ENCODE results near the gene CCL23.
A peak's percentile ranks its signal among the peaks of the same experiment; 100 is the strongest.

CCL23 gene

DNA sequence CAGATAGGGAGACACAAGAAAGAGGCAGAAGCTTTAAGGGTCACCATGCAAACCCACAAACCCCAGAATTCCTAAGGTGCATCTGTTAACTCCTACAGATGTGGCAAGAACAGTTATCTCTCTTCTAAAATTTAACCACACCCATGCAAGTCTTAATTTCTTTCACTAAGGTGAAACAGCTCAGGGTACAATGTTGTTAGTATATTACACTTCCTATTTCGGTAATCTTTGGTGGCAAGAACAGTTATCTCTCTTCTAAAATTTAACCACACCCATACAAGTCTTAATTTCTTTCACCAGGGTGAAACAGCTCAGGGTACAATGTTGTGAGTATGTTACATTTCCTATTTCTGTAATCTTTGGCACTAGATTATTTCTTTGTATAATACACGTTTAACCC, 6.6 kb downstream of the CCL23 start:
- no peak overlapping the region for H2AFZ ChIP-seq (ENCODE audit: low read length)
- peaks cover 5% of the 10 kb centered on the region; the same call in 1 of the 2 replicates for H3K27me3 ChIP-seq (ENCODE audit: insufficient read depth, low read length)
- no peaks in the 10 kb centered on the region for H3K9me2 ChIP-seq (ENCODE audit: low read depth, low read length)
- H3K9ac ChIP-seq (ENCODE audit: low read length), result no peak overlapping the region
- H3K4me2 ChIP-seq (ENCODE audit: low read length), result no peak overlapping the region
- H3K79me2 ChIP-seq (ENCODE audit: insufficient read depth, low read length), result no peaks in the 10 kb centered on the region
- no peaks in the 10 kb centered on the region for H3K4me1 ChIP-seq (ENCODE audit: insufficient read depth, low read length, severe bottlenecking)
- H3K27ac ChIP-seq (ENCODE audit: low read depth, low read length, poor library complexity, severe bottlenecking), result no peak overlapping the region
- no peak for TF ChIP-seq EZH2 (IDR thresholded peaks at IDR 0.05; ENCODE audit: borderline replicate concordance, low read length)
- TF ChIP-seq, protein P1, sequence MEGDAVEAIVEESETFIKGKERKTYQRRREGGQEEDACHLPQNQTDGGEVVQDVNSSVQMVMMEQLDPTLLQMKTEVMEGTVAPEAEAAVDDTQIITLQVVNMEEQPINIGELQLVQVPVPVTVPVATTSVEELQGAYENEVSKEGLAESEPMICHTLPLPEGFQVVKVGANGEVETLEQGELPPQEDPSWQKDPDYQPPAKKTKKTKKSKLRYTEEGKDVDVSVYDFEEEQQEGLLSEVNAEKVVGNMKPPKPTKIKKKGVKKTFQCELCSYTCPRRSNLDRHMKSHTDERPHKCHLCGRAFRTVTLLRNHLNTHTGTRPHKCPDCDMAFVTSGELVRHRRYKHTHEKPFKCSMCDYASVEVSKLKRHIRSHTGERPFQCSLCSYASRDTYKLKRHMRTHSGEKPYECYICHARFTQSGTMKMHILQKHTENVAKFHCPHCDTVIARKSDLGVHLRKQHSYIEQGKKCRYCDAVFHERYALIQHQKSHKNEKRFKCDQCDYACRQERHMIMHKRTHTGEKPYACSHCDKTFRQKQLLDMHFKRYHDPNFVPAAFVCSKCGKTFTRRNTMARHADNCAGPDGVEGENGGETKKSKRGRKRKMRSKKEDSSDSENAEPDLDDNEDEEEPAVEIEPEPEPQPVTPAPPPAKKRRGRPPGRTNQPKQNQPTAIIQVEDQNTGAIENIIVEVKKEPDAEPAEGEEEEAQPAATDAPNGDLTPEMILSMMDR (IDR thresholded peaks at IDR 0.05; ENCODE audit: low read length), result no peak
- H4K20me1 ChIP-seq (ENCODE audit: insufficient read depth, low read length), result no peaks in the 10 kb centered on the region
- no peak overlapping the region for H3K4me3 ChIP-seq (ENCODE audit: low read depth, low read length, poor library complexity, severe bottlenecking)
- H3K36me3 ChIP-seq (ENCODE audit: insufficient read depth, low read length), result no peaks in the 10 kb centered on the region
- H3F3A ChIP-seq (ENCODE audit: insufficient read depth, low read length), result no peaks in the 10 kb centered on the region
- H3K9me3 ChIP-seq (ENCODE audit: low read length), result no peaks in the 10 kb centered on the region

DNA sequence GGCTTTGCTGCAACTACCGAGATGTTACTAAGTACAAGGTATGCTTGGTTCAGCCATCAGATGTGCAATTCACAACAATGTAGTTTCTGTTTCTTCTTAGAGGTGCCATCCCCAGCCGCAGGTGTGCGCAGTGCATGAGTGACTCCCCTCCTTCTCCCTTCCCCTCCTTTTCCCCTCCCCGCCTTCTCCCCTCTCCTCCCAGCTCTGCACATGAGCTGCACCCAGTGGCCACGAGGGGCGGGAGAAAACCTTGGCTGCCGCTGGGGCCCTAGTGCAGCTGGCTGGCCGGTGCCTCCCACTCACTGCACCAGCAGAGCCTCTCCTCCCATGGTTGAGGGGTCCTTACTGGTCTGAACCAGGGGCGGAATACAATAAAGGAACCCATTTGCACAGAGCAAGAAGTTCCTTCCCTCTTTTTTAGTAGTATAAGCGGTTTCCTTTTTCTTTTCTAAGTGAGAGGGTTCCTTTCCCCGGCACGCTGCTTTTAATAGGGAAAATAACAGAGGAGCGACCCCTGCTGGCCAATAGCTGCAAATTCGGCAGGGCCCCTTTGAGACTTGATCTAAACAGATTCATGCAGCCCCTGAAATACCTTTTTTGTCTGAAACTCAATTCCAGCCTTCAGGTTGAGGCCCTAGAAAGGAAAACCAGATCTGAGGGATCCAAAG, 8.6 kb downstream of the CCL23 start:
- Histone ChIP-seq H3K27me3 (ENCODE audit: insufficient read depth, low read length) (peaks cover 5% of the 10 kb centered on the region; the same call in 1 of the 2 replicates), H3K4me3 (ENCODE audit: low read depth, low read length, poor library complexity, severe bottlenecking) (no peak overlapping the region), H3F3A (ENCODE audit: insufficient read depth, low read length) (no peaks in the 10 kb centered on the region), H3K36me3 (ENCODE audit: insufficient read depth, low read length) (no peaks in the 10 kb centered on the region), H3K9ac (ENCODE audit: low read length) (no peak overlapping the region), H3K4me2 (ENCODE audit: low read length) (no peak overlapping the region), H2AFZ (ENCODE audit: low read length) (no peak overlapping the region), H4K20me1 (ENCODE audit: insufficient read depth, low read length) (no peaks in the 10 kb centered on the region), H3K79me2 (ENCODE audit: insufficient read depth, low read length) (no peaks in the 10 kb centered on the region), H3K9me2 (ENCODE audit: low read depth, low read length) (no peaks in the 10 kb centered on the region), H3K9me3 (ENCODE audit: low read length) (no peaks in the 10 kb centered on the region), H3K27ac (ENCODE audit: low read depth, low read length, poor library complexity, severe bottlenecking) (no peak overlapping the region), H3K4me1 (ENCODE audit: insufficient read depth, low read length, severe bottlenecking) (no peaks in the 10 kb centered on the region)
- TF ChIP-seq, protein P1 (IDR thresholded peaks at IDR 0.05; ENCODE audit: low read length), result peak; percentile 65
- no peak for TF ChIP-seq EZH2 (IDR thresholded peaks at IDR 0.05; ENCODE audit: borderline replicate concordance, low read length)

DNA sequence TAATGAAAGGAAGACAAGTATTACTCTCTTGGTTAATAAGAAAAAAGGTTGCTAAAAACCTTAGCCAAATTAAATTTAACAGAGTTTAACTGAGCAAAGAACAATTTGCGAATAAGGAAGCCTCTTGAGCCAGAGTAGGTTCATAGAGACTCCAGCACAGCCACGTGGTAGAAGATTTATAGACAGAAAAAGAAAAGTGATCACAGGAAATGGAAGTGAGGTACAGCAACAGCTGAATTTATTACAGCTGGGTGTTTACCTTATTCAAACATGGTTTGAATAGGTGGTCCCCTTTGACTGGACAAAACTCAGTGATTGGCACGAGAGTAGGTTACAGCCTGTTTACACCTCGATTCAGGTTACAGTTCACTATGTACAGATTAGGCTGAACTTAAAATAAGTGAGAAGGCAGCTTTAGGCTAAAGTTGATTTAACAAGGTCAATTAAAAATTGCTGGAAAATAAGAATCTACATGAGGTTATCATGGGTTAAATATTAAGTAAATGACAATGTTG, 13.1 kb downstream of the CCL23 start:
- 0 out of 2 replicates have a peak, but pooled peaks cover 5% of the 10 kb centered on the region for H3K27me3 ChIP-seq (ENCODE audit: insufficient read depth, low read length)
- TF ChIP-seq, protein P1 (IDR thresholded peaks at IDR 0.05; ENCODE audit: low read length), result no peak
- TF ChIP-seq EZH2 (IDR thresholded peaks at IDR 0.05; ENCODE audit: borderline replicate concordance, low read length), result no peak
- no peak overlapping the region for H3K4me2 ChIP-seq (ENCODE audit: low read length)
- no peak overlapping the region for H3K9ac ChIP-seq (ENCODE audit: low read length)
- H3K9me2 ChIP-seq (ENCODE audit: low read depth, low read length), result no peaks in the 10 kb centered on the region
- no peaks in the 10 kb centered on the region for H4K20me1 ChIP-seq (ENCODE audit: insufficient read depth, low read length)
- H3F3A ChIP-seq (ENCODE audit: insufficient read depth, low read length), result no peaks in the 10 kb centered on the region
- H3K27ac ChIP-seq (ENCODE audit: low read depth, low read length, poor library complexity, severe bottlenecking), result no peak overlapping the region
- H3K79me2 ChIP-seq (ENCODE audit: insufficient read depth, low read length), result no peaks in the 10 kb centered on the region
- no peaks in the 10 kb centered on the region for H3K36me3 ChIP-seq (ENCODE audit: insufficient read depth, low read length)
- H2AFZ ChIP-seq (ENCODE audit: low read length), result no peak overlapping the region
- no peaks in the 10 kb centered on the region for H3K4me1 ChIP-seq (ENCODE audit: insufficient read depth, low read length, severe bottlenecking)
- no peaks in the 10 kb centered on the region for H3K9me3 ChIP-seq (ENCODE audit: low read length)
- H3K4me3 ChIP-seq (ENCODE audit: low read depth, low read length, poor library complexity, severe bottlenecking), result no peak overlapping the region
